GM12801 (cell line): ENCODE measurements around the gene WBP1L.

ENCODE experiments used
- CTCF ChIP-seq: IDR thresholded peaks from one replicate; pipeline ENCODE4 v1.5.1; 2011; ENCODE audit warnings: control low read depth; ENCODE audit not compliant: insufficient read length; ENCODE audit errors: extremely low read depth

WBP1L gene

GRCh38 chr10:102743588-102744373 lies at the start of gene WBP1L:
WBP1L (plus strand) TSS chr10:102743948; CDS start chr10:102744054, 106 bp downstream.
- TF ChIP-seq CTCF: no peak

GRCh38 chr10:102696736-102697135 lies 47.0 kb upstream of the WBP1L start:
- no peak for TF ChIP-seq CTCF

- no peak for TF ChIP-seq CTCF
Observed at GRCh38 chr10:102698894-102699293, 44.9 kb upstream of the WBP1L start.

DNA sequence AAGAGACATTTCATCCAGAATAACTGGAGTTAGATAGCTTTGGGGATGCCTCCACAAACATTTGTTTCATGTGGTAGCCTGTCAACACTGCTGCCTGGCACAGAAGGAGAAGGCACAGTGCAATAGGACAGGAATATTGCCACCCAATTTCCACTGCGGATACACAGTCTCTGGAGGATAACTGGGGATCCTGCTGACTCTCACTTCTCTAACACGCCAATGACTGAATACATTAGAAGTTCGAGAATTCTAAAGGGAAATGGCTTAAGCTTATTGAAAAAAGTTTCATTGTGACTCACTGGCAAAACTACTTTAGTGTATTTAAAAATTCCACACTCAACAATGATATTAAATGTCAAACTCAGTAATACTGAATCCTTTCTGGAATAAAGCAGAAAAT lies 42.5 kb upstream of the WBP1L start:
- TF ChIP-seq CTCF: no peak

- no peak for TF ChIP-seq CTCF
Observed at GRCh38 chr10:102701796-102702195, 42.0 kb upstream of the WBP1L start.

- no peak for TF ChIP-seq CTCF
Observed at GRCh38 chr10:102702742-102703141, 41.0 kb upstream of the WBP1L start.

DNA sequence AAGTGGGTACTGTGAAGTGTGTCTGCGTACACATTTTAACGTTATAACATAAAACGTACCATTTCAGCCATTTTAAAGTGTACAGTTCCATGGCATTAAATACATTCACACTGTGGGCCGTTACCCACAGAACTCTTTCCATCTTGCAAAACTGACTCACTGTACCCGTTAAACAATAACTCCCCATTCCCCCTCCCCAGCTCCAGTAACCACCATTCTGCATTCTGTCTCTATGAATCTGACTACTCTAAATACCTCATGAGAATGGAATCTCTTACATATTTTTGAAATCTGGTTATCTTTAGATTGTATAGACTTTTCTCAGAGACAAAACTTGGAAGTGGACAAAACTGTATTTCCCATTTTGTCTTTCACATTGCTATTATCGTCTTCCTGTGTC lies 38.8 kb upstream of the WBP1L start:
- TF ChIP-seq CTCF: no peak
